HepG2 (cell line): ENCODE measurements around the gene CISD1. TPM values are rescaled to one million over a fixed set of nuclear protein-coding genes. Genes with fewer than 3 reads are reported as not detected.

Source experiments
- DBP ChIP-seq: sonication (generic); formaldehyde crosslinking; IDR thresholded peaks from 2 replicates; pipeline ENCODE4 v1.4.0; 2020; ENCODE audit warnings: missing genetic modification reagents; ENCODE audit errors: not compliant biosample characterization
- FOXK2 ChIP-seq: fragments of 450-650 bp; IDR thresholded peaks from 2 replicates; pipeline ENCODE4 v1.6.1; 2016
- HES4 ChIP-seq: sonication (generic); formaldehyde crosslinking; IDR thresholded peaks from 2 replicates; pipeline ENCODE4 v1.9.0; 2021; ENCODE audit warnings: mild to moderate bottlenecking, missing genetic modification reagents, borderline replicate concordance
- HMG20A ChIP-seq: IDR thresholded peaks from 2 replicates; pipeline ENCODE4 v1.6.1; 2016; ENCODE audit warnings: borderline replicate concordance
- NCOA2 ChIP-seq: sonication (generic); formaldehyde crosslinking; IDR thresholded peaks from 2 replicates; pipeline ENCODE4 v1.8.0; 2022; ENCODE audit warnings: inconsistent platforms
- PBX3 ChIP-seq: sonication (generic); formaldehyde crosslinking; IDR thresholded peaks from 2 replicates; pipeline ENCODE4 v1.8.1; 2023; ENCODE audit warnings: missing genetic modification reagents, inconsistent platforms, borderline replicate concordance
- RFXAP ChIP-seq: sonication (generic); formaldehyde crosslinking; IDR thresholded peaks from 2 replicates; pipeline ENCODE4 v1.4.0; 2020; ENCODE audit warnings: missing genetic modification reagents, borderline replicate concordance
- SOX6 ChIP-seq, 2 experiments: fragments of 450-650 bp in 1 of 2; sonication (generic) in 1 of 2; formaldehyde crosslinking in 1 of 2; IDR thresholded peaks; 2 replicates each; pipeline versions ENCODE4 v1.4.0 to v1.6.1; 2017 to 2020; ENCODE audit warnings: antibody characterized with exemption in 1 of 2, mild to moderate bottlenecking in 1 of 2, missing genetic modification reagents in 1 of 2
- THAP7 ChIP-seq: sonication (generic); formaldehyde crosslinking; IDR thresholded peaks from 2 replicates; pipeline ENCODE4 v1.8.1; 2023; ENCODE audit warnings: mild to moderate bottlenecking, missing genetic modification reagents
- ZBTB34 ChIP-seq: sonication (generic); formaldehyde crosslinking; IDR thresholded peaks from 2 replicates; pipeline ENCODE4 v1.8.0; 2022; ENCODE audit warnings: mild to moderate bottlenecking, missing genetic modification reagents
- ZFP1 ChIP-seq: IDR thresholded peaks from 2 replicates; pipeline ENCODE4 v1.6.1; 2016
- ZNF282 ChIP-seq: fragments of 450-650 bp; IDR thresholded peaks from 2 replicates; pipeline ENCODE4 v1.6.1; 2018; ENCODE audit not compliant: partially characterized antibody
- ZNF333 ChIP-seq: sonication (generic); formaldehyde crosslinking; IDR thresholded peaks from 2 replicates; pipeline ENCODE4 v1.4.0; 2020; ENCODE audit warnings: mild to moderate bottlenecking, missing genetic modification reagents, borderline replicate concordance
- ZNF468 ChIP-seq: sonication (generic); formaldehyde crosslinking; IDR thresholded peaks from 2 replicates; pipeline ENCODE4 v1.8.0; 2022; ENCODE audit warnings: mild to moderate bottlenecking, moderate library complexity, missing genetic modification reagents
- ZNF589 ChIP-seq: sonication (generic); formaldehyde crosslinking; conservative IDR thresholded peaks from 2 replicates; pipeline ENCODE4 v1.8.0; 2022; ENCODE audit warnings: mild to moderate bottlenecking, moderate library complexity, missing genetic modification reagents
- ZNF614 ChIP-seq: IDR thresholded peaks from 2 replicates; pipeline ENCODE4 v1.6.1; 2018; ENCODE audit warnings: missing biosample characterization, missing genetic modification reagents, inconsistent platforms, borderline replicate concordance
- ZNF75D ChIP-seq: sonication (generic); formaldehyde crosslinking; IDR thresholded peaks from 2 replicates; pipeline ENCODE4 v1.8.1; 2023; ENCODE audit warnings: missing genetic modification reagents, mild to moderate bottlenecking, borderline replicate concordance
- polyA plus RNA-seq, 8 experiments: library from polyadenylated mRNA; depleted of rRNA in 3 of 8; stranded (reverse) in 7 of 8; unstranded in 1 of 8; fragments of >200 nt; fragmentation: Illumina TruSeq in 4 of 8; extraction: Trizol in 4 of 8; gene quantifications; 2 replicates each; pipeline versions ENCODE4 v1.2.1 to v1.2.3, GENCODE V29; 2011 to 2016; ENCODE audit warnings: low read depth in 4 of 8, missing spikeins in 1 of 8, mixed read lengths in 1 of 8; ENCODE audit not compliant: insufficient read depth in 1 of 8
- total RNA-seq, 5 experiments: library from RNA; depleted of rRNA; stranded (reverse); fragments of >200 nt; fragmentation: Illumina TruSeq; extraction: Trizol; gene quantifications; 2 replicates each; pipeline ENCODE4 v1.2.3, GENCODE V29; 2016; ENCODE audit warnings: low read depth in 1 of 5
- TF ChIP-seq, protein P1 (sequence below): sonication (generic); formaldehyde crosslinking; IDR thresholded peaks from 2 replicates; pipeline ENCODE4 v1.4.0; 2020; ENCODE audit warnings: missing genetic modification reagents, borderline replicate concordance
- TF ChIP-seq, protein P2 (sequence below): IDR thresholded peaks from 2 replicates; pipeline ENCODE4 v1.6.1; 2016; ENCODE audit warnings: missing compliant biosample characterization, missing genetic modification reagents, borderline replicate concordance
- TF ChIP-seq, protein P3 (sequence below): sonication (generic); formaldehyde crosslinking; IDR thresholded peaks from 2 replicates; pipeline ENCODE4 v1.9.0; 2021; ENCODE audit warnings: missing genetic modification reagents, borderline replicate concordance

CISD1 gene
- total and polyA plus RNA-seq, 2 of the 13 experiments (the other 11 are each of a cell fraction or from before 2014, with no cell fraction given): 63.4 to 78.9 TPM

DNA sequence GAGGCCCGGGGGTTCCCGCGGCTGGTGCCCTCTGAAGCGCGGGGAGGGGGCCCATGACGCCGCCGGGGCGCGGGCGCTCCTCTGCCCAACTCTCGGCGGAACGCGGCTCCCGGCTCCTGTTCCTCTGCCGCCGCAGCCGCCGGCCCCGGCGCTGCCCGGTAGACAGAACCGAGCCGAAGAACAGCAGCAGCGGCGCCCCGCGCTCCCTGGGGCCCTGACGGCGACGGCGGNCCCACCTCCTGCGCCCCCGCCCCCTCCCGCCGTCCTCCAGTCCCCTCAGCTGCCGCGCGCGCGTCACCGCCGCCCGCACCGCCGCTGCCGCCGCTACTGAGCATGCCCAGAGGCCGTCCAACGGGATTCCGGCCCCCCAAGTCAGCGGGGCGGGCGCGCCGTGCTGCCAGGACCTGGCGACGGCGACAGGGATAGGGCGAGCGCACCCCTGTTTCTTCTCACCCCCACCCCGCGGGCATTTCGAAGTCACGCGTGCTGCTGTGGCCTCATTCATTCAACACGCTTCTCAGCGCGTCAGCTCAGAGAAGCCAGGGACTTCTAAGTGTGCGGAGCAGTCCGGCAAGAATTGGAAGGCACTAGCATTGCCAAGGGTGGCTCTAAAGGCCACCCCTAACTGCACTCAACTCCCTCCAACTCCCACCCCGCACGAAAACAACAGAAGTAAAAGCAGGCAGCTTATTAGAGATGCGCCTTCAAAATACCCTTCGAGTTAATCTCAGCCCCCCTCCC, 1.1 kb upstream of the CISD1 start, which contains the start of gene IPMK (continued):
- TF ChIP-seq SOX6 (IDR thresholded peaks at IDR 0.05) (no peak), SOX6 (CRISPR knock-in tag; IDR thresholded peaks at IDR 0.05) (no peak), NCOA2 (CRISPR knock-in tag) (no peak), ZBTB34 (CRISPR knock-in tag) (peak; percentile 31; the same call in 1 of the 2 replicates), FOXK2 (no peak), ZNF282 (no peak), RFXAP (CRISPR knock-in tag) (no peak; the same call in 1 of the 2 replicates), HES4 (CRISPR knock-in tag) (no peak; the same call in 1 of the 2 replicates), ZFP1 (CRISPR knock-in tag) (no peak), THAP7 (CRISPR knock-in tag) (no peak), ZNF614 (CRISPR knock-in tag) (no peak), PBX3 (CRISPR knock-in tag) (no peak), ZNF333 (CRISPR knock-in tag) (no peak; the same call in 1 of the 2 replicates), ZNF468 (CRISPR knock-in tag) (no peak), ZNF75D (CRISPR knock-in tag) (no peak), DBP (CRISPR knock-in tag) (no peak), HMG20A (CRISPR knock-in tag) (no peak), ZNF589 (CRISPR knock-in tag) (no peak)
- TF ChIP-seq, protein P1, sequence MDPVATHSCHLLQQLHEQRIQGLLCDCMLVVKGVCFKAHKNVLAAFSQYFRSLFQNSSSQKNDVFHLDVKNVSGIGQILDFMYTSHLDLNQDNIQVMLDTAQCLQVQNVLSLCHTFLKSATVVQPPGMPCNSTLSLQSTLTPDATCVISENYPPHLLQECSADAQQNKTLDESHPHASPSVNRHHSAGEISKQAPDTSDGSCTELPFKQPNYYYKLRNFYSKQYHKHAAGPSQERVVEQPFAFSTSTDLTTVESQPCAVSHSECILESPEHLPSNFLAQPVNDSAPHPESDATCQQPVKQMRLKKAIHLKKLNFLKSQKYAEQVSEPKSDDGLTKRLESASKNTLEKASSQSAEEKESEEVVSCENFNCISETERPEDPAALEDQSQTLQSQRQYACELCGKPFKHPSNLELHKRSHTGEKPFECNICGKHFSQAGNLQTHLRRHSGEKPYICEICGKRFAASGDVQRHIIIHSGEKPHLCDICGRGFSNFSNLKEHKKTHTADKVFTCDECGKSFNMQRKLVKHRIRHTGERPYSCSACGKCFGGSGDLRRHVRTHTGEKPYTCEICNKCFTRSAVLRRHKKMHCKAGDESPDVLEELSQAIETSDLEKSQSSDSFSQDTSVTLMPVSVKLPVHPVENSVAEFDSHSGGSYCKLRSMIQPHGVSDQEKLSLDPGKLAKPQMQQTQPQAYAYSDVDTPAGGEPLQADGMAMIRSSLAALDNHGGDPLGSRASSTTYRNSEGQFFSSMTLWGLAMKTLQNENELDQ (CRISPR knock-in tag): no peak
- TF ChIP-seq, protein P2, sequence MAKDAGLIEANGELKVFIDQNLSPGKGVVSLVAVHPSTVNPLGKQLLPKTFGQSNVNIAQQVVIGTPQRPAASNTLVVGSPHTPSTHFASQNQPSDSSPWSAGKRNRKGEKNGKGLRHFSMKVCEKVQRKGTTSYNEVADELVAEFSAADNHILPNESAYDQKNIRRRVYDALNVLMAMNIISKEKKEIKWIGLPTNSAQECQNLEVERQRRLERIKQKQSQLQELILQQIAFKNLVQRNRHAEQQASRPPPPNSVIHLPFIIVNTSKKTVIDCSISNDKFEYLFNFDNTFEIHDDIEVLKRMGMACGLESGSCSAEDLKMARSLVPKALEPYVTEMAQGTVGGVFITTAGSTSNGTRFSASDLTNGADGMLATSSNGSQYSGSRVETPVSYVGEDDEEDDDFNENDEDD: peak; percentile 93
- TF ChIP-seq, protein P3, sequence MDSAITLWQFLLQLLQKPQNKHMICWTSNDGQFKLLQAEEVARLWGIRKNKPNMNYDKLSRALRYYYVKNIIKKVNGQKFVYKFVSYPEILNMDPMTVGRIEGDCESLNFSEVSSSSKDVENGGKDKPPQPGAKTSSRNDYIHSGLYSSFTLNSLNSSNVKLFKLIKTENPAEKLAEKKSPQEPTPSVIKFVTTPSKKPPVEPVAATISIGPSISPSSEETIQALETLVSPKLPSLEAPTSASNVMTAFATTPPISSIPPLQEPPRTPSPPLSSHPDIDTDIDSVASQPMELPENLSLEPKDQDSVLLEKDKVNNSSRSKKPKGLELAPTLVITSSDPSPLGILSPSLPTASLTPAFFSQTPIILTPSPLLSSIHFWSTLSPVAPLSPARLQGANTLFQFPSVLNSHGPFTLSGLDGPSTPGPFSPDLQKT (CRISPR knock-in tag): no peak
